GM12878 (cell line): ENCODE data around the gene UNC45B. TPM values are rescaled to one million over a fixed set of nuclear protein-coding genes. Genes with fewer than 3 reads are reported as not detected.

ENCODE experiments used
- CUX1 ChIP-seq: IDR thresholded peaks from 2 replicates; pipeline ENCODE4 v1.6.1; 2012; ENCODE audit warnings: improper control_type of control experiment, low read depth, low read length; ENCODE audit not compliant: insufficient replicate concordance
- HDGF ChIP-seq: fragments of 450-650 bp; IDR thresholded peaks from 2 replicates; pipeline ENCODE4 v1.6.1; 2016; ENCODE audit warnings: antibody characterized with exemption
- ZNF687 ChIP-seq: fragments of 450-650 bp; IDR thresholded peaks from 2 replicates; pipeline ENCODE4 v1.6.1; 2017; ENCODE audit warnings: mild to moderate bottlenecking, moderate library complexity
- polyA plus RNA-seq, 11 experiments: library from polyadenylated mRNA; depleted of rRNA in 4 of 11; unstranded in 6 of 11; stranded (reverse) in 5 of 11; fragments of >200 nt; fragmentation: Nextera tagmentation in 4 of 11; fragmentation: Illumina TruSeq in 1 of 11; extraction: Ambion mirVana in 4 of 11; extraction: Trizol in 1 of 11; gene quantifications; 1 replicate in 1 of 11; 2 replicates in 10 of 11; pipeline versions ENCODE4 v1.2.1 to v1.2.3, GENCODE V29; 2011 to 2016; ENCODE audit warnings: inconsistent platforms in 2 of 11, missing spikeins in 2 of 11, low read depth in 1 of 11
- total RNA-seq, 4 experiments: library from RNA; depleted of rRNA in 3 of 4; stranded (reverse); fragments of >200 nt in 3 of 4; fragmentation: Illumina TruSeq in 1 of 4; extraction: Trizol in 1 of 4; gene quantifications; 2 replicates each; pipeline versions ENCODE4 v1.2.1 to v1.2.3, GENCODE V29; 2013 to 2021

The UNC45B gene
- total and polyA plus RNA-seq, 10 of the 15 experiments (the other 5 are each of a cell fraction or from before 2014, with no cell fraction given) = 0.03 TPM; not detected in 9

GRCh38 chr17:35235917-35236316 is 88.3 kb downstream of the UNC45B start (continued):
- no peak for TF ChIP-seq CUX1
- no peak for TF ChIP-seq HDGF
- TF ChIP-seq ZNF687 = no peak
- TF ChIP-seq, all 136 proteins: peak for 0
